SU-DHL-6 (cell line): ENCODE results near the gene RSBN1L.

Experiments
- H2AFZ ChIP-seq: fragments of 200-600 bp; sonication (generic); 2 replicates; pipeline ENCODE4 v1.6.1; 2014; ENCODE audit warnings: low read depth, mild to moderate bottlenecking, moderate library complexity, mixed read lengths, antibody characterized with exemption, low read length; ENCODE audit not compliant: severe bottlenecking
- H3F3A ChIP-seq: fragments of 200-600 bp; shearing (Covaris generic); 2 replicates; pipeline ENCODE4 v1.6.0; 2016; ENCODE audit warnings: antibody characterized with exemption, mild to moderate bottlenecking; ENCODE audit not compliant: insufficient read depth
- H3K27ac ChIP-seq: fragments of 200-600 bp; sonication (generic); 2 replicates; pipeline ENCODE4 v1.5.1; 2016; ENCODE audit warnings: low read depth, mild to moderate bottlenecking, low read length, moderate library complexity, mixed read lengths
- H3K27me3 ChIP-seq: fragments of 200-600 bp; sonication (generic), shearing (Covaris generic); 2 replicates; pipeline ENCODE4 v1.6.0; 2014; ENCODE audit warnings: mild to moderate bottlenecking, low read length
- H3K36me3 ChIP-seq: fragments of 200-600 bp; sonication (generic); 2 replicates; pipeline ENCODE4 v1.6.1; 2014; ENCODE audit warnings: mild to moderate bottlenecking, low read length, mixed read lengths
- H3K4me2 ChIP-seq: fragments of 300-600, 200-600 bp; shearing (Covaris generic), sonication (generic); 2 replicates; pipeline ENCODE4 v1.6.0; 2014; ENCODE audit warnings: low read length, low read depth, mild to moderate bottlenecking; ENCODE audit not compliant: poor library complexity, severe bottlenecking
- H3K4me3 ChIP-seq: fragments of 200-600 bp; sonication (generic); 2 replicates; pipeline ENCODE4 v1.5.1; 2014; ENCODE audit warnings: antibody characterized with exemption, low read length, mild to moderate bottlenecking, mixed read lengths; ENCODE audit not compliant: insufficient read depth, poor library complexity, severe bottlenecking
- H3K79me2 ChIP-seq: fragments of 200-600 bp; sonication (generic); 2 replicates; pipeline ENCODE4 v1.6.1; 2014; ENCODE audit warnings: mild to moderate bottlenecking, low read length, moderate library complexity; ENCODE audit not compliant: insufficient read depth
- H3K9ac ChIP-seq: fragments of 200-600 bp; sonication (generic); 2 replicates; pipeline ENCODE4 v1.7.0; 2014; ENCODE audit warnings: mild to moderate bottlenecking, low read length
- H3K9me2 ChIP-seq: fragments of 200-600 bp; sonication (generic); replicated peaks from 2 replicates; pipeline ENCODE4 v1.6.1; 2014; ENCODE audit warnings: low read length; ENCODE audit not compliant: insufficient read depth
- H3K9me3 ChIP-seq: fragments of 200-600 bp; sonication (generic); 2 replicates; pipeline ENCODE4 v1.6.1; 2014; ENCODE audit warnings: low read length, mixed read lengths; ENCODE audit not compliant: insufficient read depth
- H4K20me1 ChIP-seq: fragments of 200-600 bp; sonication (generic); 2 replicates; pipeline ENCODE4 v1.6.1; 2014; ENCODE audit warnings: low read depth, mild to moderate bottlenecking, antibody characterized with exemption, low read length, moderate library complexity, mixed read lengths
- EZH2phosphoT487 ChIP-seq: fragments of 200-600 bp; sonication (generic), shearing (Covaris generic); conservative IDR thresholded peaks from 2 replicates; pipeline ENCODE4 v1.6.1; 2018; ENCODE audit warnings: mild to moderate bottlenecking, antibody characterized with exemption, low read length, moderate library complexity, mixed read lengths
- TF ChIP-seq, protein P1 (sequence below): fragments of 200-600 bp; sonication (generic); IDR thresholded peaks from one replicate; pipeline ENCODE4 v1.5.1; 2017; ENCODE audit warnings: antibody characterized with exemption, mild to moderate bottlenecking, low read length, moderate library complexity; ENCODE audit not compliant: insufficient read depth, poor library complexity, severe bottlenecking

The RSBN1L gene

DNA sequence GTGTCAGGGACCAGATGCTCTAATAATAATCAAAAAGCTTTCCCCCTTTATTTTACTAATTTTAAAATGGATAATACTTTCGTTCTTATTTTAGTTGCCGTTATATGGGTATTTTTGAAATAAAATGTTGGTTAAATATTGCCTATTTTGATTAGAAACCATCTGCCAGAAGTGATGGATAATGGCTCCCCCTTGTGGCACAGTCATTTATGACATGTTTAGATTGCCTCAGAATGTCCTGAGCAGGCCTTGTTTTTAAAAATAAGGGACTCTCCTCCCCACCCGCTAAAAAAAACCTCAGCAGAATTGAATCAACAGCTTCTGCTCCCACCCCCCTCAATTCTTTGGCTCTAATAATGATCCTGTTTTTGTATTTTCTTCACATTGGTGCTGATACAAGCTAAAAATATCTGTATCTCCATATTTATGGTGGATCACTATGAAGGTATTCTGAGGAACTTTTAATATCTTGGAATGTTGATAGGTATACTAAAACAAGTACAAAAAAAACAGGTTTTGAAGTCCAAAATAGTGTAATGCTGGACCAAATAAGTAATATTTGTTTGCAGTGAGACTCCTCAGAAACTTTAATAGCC, 63.1 kb downstream of the RSBN1L start:
- Histone ChIP-seq H3K4me3 (peak overlapping the region; percentile 47), H3K79me2 (peaks cover 87% of the 10 kb centered on the region), H3K9me2 (no peaks in the 10 kb centered on the region), H3K27ac (peak overlapping the region; percentile 77), H4K20me1 (no peaks in the 10 kb centered on the region), H3K4me2 (peak overlapping the region; percentile 98), H3K27me3 (no peaks in the 10 kb centered on the region), H2AFZ (no peak overlapping the region), H3K9ac (peak overlapping the region; percentile 33), H3K36me3 (peaks cover 3% of the 10 kb centered on the region; the same call in 1 of the 2 replicates), H3K9me3 (no peaks in the 10 kb centered on the region), H3F3A (peaks cover 62% of the 10 kb centered on the region)
- TF ChIP-seq, protein P1, sequence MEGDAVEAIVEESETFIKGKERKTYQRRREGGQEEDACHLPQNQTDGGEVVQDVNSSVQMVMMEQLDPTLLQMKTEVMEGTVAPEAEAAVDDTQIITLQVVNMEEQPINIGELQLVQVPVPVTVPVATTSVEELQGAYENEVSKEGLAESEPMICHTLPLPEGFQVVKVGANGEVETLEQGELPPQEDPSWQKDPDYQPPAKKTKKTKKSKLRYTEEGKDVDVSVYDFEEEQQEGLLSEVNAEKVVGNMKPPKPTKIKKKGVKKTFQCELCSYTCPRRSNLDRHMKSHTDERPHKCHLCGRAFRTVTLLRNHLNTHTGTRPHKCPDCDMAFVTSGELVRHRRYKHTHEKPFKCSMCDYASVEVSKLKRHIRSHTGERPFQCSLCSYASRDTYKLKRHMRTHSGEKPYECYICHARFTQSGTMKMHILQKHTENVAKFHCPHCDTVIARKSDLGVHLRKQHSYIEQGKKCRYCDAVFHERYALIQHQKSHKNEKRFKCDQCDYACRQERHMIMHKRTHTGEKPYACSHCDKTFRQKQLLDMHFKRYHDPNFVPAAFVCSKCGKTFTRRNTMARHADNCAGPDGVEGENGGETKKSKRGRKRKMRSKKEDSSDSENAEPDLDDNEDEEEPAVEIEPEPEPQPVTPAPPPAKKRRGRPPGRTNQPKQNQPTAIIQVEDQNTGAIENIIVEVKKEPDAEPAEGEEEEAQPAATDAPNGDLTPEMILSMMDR = peak; percentile 79
- no peak for TF ChIP-seq EZH2phosphoT487

DNA sequence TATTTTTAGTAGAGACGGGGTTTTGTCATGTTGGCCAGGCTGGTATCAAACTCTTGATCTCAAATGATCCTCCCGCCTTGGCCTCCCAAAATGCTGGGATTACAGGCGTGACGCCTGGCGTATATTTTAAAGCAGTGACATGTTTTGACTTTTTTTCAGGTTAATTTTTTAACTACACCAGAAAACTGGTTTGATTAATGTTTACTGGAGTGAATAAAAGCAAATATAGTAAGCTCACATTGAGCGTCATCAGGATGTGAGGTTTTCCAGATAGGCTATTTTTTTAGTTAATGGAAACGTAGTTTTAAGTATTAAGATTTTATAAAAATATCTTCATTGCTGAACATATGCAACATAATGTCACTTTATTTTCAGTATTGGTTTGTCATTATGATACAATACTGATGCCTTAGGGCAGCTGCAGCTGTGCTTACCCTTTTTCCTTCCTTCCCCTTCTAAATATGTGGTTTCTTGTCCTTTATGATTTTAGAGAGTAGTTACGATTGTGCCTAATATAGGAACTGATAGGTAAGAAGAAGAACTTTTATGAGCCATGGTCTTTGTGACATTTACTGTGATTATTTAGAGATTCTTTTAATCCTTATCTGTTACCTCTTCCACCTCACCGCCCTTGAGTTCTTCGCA, 64.7 kb downstream of the RSBN1L start:
- Histone ChIP-seq H3K9me3 (no peaks in the 10 kb centered on the region), H3K27me3 (no peaks in the 10 kb centered on the region), H3K4me3 (peak overlapping the region; percentile 47), H3K9me2 (no peaks in the 10 kb centered on the region), H2AFZ (no peak overlapping the region), H3K79me2 (peaks cover 92% of the 10 kb centered on the region), H3K9ac (peak overlapping the region; percentile 33), H4K20me1 (no peaks in the 10 kb centered on the region), H3K27ac (peak overlapping the region; percentile 77), H3K4me2 (peak overlapping the region; percentile 98), H3F3A (peaks cover 58% of the 10 kb centered on the region), H3K36me3 (peaks cover 7% of the 10 kb centered on the region; the same call in 1 of the 2 replicates)
- no peak for TF ChIP-seq EZH2phosphoT487
- TF ChIP-seq, protein P1 = no peak

DNA sequence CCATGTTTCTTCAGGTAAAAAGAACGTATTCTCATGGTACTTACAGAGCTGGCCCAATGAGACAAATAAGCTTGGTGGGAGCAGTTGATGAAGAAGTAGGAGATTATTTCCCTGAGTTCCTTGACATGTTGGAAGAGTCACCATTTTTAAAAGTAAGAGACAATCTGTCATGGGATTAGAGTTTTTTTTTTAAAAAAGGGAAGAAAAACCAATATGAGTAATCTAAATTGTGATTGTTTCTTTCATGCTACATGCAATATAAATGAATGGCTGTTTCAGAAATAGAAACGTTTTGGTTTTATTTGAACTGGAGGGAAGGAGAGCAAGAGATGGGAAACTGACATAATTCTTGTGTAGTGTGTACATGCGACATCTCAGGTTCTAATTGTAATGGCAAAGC, 69.2 kb downstream of the RSBN1L start:
- Histone ChIP-seq H4K20me1 (no peaks in the 10 kb centered on the region), H2AFZ (no peak overlapping the region), H3K9me3 (no peaks in the 10 kb centered on the region), H3K9me2 (no peaks in the 10 kb centered on the region), H3K4me3 (no peak overlapping the region), H3K9ac (no peak overlapping the region), H3K36me3 (peaks cover 27% of the 10 kb centered on the region; the same call in 1 of the 2 replicates), H3K79me2 (peaks cover 78% of the 10 kb centered on the region), H3K27ac (no peak overlapping the region), H3K27me3 (no peaks in the 10 kb centered on the region), H3K4me2 (no peak overlapping the region), H3F3A (peaks cover 23% of the 10 kb centered on the region; the same call in 1 of the 2 replicates)
- no peak for TF ChIP-seq EZH2phosphoT487
- TF ChIP-seq, protein P1 = no peak
